Suppressor macrophage treated with lipopolysaccharide for 4 hours (primary cell): ENCODE measurements around the gene UFSP2.
"Not testable (repeated sequence)": the region's sequence is repeated elsewhere in the genome, so short reads cannot be mapped to it uniquely, and the experiment has no call there.

ENCODE experiments used
- DNase-seq: peaks from one replicate; pipeline ENCODE4 v3.0.0-alpha.2; 2020

The UFSP2 gene

DNA sequence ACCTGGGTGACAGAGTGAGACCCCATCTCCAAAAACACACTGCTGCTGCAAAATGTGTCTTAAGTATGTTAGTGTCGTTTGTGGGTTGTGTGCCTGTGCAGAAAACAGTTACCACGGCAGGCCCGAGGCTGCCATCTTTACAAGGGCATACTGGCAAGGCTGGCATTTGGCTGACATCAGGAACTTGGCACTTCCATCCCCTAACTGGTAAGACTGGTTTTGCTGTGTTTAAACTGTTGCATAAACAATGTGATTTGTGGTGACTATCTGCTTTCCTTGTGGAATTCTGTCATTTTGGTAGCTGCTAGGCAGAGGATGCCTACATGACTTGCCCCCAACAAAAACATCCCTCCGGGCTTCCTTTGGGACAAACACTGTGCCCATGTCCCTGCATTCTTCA lies 42.3 kb downstream of the UFSP2 start:
- no peak for DNase-seq

DNA sequence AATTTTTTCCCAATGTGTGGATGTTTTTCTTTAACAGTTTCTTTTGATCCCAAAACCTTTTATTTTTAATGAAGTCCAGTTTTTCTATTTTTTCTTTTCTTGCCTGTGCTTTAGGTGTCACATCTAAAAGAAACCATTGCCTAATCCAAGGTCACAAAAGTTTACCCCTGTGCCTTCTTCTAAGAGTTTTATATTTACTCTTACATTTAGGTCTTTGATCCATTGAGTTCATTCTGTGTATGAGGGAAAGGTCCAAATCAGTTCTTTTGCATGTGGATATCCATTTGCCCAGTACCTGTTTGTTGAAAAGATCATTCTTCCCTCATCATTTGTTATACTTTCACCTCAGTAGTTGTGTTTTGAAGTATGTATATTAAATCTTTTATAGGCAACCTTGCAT lies 43.0 kb downstream of the UFSP2 start:
- DNase-seq: no peak

DNA sequence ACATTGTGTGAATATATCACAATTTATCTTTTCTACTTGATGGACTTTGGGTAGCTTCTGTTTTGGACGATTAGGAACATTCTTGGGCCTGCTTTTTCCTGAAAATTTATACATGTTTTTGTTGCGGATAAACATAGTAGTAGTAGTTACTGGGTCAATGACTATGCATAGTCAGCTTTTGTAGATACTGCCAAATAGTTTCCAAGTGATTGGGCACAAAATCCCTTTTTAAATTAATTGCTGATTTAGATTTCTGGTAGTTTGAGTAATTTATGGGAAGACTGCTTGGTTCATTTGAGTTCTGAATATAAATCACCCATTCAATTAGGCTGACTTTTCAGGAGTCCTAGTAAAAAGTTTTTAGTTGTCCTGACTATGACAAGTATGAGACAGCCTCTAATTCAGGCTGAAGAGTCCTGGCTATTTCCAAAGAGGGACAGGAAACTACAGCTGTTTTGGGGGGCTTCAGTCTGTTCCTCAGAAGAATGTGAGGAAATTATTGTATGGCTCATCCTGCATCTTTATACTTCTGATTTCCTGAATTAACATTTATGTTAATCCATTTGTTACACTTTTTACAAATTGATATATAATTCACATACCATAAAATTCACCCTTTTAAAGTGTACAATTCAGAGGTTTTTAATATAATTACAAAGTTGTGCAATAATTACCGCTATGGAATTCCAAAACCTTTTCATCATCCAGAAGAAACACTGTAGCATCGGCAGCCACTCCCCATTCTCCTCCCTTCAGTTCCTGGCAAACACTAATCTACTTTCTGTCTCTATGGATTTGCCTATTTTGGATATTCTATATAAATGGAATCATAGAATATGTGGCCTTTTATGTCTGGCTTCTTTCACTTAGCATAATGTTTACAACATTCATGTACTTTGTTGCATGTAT lies 44.2 kb downstream of the UFSP2 start:
- no peak for DNase-seq

DNA sequence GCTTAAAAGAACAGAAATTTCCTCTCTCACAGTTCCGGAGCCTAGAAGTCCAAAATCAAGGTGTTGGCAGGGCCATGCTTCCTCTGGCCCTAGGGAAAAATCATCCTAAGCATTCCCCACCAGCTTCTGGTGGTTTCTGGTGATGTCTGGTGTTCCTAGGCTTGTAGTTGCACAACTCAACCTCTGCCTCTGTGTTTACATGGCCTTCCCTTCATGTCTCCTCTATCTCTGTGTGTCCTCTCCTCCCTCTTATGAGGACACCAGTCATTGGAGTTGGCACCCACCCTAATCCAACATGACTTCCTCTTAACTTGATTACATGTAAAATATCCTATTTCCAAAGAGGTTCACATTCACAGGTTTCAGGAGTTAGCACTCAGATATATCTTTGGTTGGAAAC lies 45.4 kb downstream of the UFSP2 start:
- DNase-seq: no peak

DNA sequence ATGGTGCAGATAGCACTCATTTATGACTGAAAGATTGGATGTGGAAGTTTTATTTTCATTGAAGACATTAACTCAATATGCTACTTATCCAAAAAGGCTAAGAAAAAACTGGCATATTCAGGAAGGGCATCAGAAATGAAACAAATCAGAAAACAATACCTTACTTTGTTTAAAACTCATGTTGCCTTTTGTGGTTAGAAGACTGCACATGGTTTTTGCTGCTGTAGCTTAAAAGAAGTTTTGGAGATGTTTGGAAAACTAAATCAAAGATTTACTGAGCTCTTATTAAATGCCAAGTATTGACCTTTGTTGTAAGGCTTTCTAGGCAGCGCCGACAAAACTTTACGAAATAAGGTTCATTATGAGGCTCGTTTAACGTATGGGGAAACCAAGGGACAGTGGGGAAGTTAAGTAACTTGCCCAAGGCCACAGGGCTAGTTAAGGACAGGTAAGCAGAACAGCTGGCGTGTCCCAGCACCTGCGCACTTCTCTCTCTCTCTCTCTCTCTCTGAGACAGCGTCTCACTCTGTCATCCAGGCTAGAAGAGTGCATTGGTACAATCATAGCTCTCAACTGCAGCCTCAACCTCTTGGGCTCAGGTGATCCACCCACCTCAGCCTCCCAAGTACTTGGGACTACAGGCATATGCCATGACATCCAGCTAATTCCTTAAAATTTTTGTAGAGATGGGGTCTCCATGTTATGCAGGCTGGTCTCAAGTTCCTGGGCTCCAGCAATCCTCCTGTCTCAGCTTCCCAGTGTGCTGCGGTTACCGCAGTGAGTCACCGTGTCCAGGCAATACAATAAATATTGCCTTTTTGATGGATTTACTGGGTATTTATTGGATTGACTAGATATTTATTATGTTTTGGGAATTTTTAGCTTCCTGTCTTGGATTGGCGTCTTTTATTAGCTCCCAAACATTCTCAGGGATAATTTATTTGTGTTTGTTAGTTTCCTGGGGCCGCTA lies 46.2 kb downstream of the UFSP2 start:
- DNase-seq: no peak

DNA sequence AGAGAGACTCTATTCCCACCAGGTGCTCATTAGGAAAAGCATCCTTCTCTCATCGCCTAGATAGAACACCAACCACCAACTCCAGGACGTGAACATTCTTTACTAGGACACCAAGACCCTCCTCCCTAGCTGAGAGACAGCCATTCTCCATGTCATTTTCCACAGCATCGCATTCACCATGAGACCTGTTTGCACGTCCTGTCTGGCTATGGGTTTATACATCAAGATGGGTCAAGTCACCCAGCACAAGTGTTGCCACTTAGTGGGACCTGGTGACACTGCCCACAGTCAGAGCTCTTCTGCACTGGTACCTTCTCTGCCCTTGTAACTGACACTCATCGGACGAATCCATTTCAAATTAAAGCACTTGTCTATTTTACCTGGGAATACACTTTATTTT lies 47.5 kb downstream of the UFSP2 start:
- DNase-seq: no peak

DNA sequence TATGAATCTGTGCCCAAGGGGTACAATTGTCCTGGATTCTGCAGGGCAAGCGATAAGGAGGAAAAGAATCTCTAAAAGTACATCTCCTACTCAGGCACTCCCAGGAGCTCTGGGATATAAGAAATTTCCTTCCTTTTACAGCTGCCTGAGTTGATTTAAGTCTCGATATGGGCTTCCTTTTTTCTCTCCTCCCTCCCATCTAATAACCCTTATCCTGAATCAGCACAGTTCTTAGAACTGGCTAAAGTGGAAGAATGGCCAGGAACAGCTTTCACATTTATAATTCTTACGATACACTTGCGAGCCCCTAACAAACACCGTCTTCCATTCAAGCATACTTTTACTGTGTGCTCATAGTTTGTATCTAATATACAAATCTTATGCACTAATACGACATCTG lies 51.2 kb downstream of the UFSP2 start:
- DNase-seq: no peak

DNA sequence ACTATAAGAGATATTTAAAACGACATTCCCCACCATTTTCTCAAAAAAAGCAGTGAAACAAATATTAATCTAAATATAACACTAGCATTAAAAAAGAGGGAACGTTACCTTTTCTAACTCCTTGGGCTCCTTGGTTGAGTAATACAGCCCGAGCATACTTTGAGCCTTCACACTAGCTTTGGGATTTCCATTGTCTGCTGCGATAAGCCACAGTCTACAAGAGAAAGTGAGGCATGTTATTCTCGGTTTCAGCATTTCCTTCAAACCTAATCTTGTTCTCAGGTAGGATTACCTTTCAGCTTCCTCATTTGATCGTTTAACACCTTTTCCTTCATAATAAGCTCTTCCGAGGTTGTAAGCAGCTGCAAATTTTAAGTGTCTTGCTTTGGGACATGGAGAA lies 51.7 kb downstream of the UFSP2 start:
- DNase-seq: no peak

DNA sequence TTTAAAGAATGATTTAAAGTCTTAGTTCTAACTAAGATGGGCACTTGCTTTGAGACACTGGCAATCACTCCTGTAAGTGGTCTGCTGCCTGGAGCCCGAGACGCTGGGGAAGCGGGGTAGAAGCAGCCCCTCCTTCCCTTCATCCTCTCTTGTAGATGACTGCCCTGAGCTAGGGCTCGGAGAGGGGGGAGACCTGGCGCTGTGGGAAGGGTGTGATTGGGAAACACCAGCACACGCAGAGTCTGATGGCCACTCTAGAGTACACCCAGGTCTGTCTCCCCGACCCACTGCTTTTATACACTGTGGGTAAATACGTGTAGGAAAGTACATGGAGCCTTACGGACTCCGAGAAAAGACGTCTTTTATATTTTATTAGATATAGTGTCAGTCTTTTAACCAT lies 54.1 kb downstream of the UFSP2 start:
- DNase-seq: no peak

DNA sequence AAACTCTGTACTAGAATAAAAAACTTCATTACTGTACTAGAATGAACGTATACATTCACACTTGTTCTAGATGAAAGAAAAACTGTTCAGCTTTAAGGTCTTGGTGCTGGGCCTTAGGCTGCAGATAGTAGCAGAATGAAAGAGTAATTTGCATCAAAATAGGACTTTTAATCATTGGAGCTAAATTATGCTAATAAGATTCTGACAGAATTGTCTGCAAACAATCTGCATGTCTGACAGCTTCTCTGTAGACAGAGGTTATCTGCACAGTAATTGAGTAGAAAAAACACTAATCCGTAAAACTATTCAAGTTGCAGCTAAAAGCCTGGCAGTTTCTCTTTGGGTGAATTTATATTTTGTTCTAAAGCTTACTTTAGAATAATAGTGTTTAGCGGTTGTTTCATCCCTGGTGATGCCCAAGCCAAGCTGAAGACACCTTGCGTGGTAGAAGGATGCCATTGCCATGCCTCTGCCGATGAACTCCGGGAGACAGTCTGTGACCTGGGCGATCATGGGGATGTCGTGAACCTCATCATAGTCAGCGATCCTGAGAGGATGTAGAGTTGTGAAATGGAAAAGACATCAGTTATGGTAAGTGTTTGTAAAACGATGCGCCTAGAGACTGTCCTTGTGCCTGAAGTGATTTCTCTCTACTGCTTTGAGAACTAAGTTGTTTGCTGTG lies 55.4 kb downstream of the UFSP2 start:
- DNase-seq: no peak

DNA sequence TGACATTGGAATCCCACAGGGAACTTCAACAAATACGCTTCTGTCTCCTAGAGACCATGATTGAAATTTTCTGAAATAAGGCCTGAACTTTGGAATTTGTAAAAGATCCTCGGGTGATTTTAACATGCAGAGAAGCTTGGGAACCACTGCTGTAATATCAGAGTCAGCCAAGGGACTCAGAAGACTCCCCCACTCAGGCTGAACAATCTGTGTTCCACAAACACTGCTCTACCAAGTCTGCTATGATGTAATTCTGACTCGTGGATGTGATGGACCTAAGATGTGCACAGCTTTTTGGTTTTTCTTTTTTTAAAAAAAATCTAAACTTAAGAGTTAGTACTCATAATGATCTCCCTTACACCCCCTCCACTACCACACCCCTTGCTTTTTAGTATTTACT lies 56.0 kb downstream of the UFSP2 start:
- DNase-seq: no peak

DNA sequence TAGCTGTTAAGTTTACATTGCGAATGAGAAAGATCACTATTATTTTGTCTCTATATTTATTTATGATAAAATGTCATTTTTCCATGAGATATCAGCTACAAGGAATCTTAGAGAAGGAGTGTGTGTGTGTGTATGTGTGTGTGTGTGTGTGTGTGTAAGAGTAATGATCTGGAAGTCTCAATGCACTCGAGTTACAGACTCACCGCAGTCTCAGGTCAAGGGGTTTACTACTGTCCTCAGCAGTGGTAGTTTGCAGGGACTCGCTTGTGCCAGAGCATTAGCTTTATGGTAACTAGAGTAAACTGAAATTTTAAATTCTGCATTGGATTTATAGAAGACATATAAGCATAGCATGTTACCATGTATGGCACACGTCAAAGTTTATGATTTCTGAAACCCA lies 60.9 kb downstream of the UFSP2 start:
- DNase-seq: no peak

DNA sequence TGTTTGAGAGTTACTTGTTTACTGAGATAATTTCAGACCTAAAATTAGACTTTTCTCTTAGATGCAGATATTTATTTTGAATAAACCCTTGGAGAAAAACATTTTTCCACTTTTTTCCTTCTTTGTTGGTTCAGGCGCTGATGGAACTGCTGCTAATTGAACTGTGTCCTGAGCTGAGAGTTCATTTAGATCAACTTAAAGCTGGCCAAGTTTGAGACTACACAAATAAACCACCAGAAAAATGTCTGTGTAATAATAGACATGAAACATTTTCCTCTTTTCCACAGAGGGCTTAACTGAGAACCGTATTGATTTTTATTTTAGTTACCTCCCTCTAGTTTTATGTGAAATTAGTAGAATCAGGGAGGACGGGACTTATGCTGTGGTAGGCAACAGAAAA lies 62.5 kb downstream of the UFSP2 start:
- no peak for DNase-seq

DNA sequence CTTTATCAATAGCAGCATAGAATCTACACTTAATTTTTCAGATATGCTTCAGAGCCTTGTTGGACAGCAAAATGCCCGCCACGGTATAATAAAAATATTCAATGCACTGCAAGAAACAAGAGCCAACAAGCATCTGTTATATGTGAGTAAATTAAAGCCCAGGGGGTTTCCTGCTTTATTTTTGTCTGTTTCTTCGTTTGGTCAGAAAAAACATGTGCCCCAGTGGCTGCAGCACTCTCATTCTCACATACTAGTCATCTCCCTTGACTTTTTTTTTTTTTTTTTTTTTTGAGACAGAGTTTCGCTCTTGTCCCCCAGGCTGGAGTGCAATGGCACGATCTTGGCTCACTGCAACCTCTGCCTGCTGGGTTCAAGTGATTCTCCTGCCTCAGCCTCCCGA lies 63.2 kb downstream of the UFSP2 start:
- DNase-seq: not testable (repeated sequence)

DNA sequence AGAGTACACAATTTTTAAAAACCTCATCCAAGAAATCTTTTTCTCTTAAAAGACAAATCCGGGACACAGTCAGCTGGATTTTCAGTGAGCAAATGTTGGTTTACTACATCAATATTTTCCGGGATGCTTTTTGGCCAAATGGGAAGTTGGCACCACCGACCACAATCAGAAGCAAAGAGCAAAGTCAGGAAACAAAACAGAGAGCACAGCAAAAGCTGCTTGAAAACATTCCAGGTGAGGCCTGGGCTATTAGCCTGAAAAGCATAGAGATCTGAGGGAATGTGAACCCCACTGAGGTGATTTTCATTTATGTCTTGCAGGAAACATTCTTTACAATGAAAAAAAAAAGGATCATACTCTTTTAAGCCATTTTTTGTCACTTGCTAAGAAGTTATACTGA lies 63.9 kb downstream of the UFSP2 start:
- DNase-seq: no peak

DNA sequence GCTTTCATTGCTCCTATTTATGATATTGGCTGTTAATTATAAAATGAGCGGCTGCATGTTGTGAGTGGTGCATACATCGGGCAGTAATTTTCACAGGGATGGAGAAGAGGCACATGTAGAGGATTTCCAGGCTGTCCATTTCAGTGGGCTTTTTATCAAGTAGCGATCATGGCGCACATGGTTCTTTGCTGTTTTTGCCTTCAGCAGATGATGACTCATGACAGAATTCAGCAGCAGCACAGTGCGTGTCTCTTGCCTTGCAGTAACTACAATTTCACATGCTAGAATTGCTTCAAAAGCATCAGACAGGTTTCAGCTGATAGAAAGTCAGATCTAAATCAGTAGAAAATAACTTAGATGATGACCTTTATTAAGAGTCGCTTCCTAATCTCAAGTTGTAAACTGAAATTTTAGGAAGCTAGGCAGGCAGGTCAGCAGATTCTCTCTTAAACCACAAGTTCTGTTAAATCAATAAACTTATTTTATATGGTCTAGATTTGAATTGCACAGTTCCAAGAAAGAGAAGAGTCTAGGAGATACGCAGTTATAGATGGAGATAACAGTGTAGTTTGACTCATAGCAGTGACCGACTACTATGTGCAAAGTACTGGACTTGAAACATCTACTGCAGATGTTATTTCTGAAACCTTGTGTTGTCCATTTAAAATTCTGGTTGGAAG lies 65.9 kb downstream of the UFSP2 start:
- no peak for DNase-seq

DNA sequence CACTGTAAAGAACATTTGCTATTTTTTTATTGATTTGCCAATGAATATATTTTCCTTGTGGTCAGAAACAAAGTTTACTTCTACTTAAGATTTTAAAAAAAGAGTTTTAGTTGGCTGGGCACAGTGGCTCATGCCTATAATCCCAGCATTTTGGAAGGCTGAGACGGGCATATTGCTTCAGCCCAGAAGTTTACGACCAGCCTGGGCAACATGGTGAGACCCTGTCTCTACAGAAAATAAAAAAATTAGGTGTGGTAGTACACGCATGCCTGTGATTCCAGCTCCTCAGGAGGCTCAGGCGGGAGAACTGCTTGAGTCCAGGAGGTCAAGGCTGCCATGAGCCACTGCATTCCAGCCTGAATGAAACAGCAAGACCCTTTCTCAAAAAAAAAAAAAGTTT lies 66.8 kb downstream of the UFSP2 start:
- DNase-seq: no peak

DNA sequence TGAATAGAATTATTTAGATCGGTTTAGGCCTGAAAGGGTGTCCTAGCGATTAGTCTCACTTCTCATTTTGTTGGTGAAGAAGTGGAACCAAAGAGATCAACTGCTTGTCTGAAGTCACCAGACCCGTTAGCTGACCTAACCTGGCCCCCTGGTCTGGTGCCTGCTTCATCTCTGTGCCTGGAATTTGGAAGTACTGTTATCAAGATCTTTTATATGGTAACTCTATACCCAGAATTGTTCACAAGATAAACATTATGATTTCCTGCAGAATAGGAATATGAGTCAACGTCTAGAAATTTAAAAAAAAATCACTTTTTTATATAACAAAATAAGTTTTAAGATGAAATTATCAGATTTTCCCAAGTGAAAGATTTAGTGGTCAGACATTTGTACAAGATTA lies 67.2 kb downstream of the UFSP2 start:
- no peak for DNase-seq

DNA sequence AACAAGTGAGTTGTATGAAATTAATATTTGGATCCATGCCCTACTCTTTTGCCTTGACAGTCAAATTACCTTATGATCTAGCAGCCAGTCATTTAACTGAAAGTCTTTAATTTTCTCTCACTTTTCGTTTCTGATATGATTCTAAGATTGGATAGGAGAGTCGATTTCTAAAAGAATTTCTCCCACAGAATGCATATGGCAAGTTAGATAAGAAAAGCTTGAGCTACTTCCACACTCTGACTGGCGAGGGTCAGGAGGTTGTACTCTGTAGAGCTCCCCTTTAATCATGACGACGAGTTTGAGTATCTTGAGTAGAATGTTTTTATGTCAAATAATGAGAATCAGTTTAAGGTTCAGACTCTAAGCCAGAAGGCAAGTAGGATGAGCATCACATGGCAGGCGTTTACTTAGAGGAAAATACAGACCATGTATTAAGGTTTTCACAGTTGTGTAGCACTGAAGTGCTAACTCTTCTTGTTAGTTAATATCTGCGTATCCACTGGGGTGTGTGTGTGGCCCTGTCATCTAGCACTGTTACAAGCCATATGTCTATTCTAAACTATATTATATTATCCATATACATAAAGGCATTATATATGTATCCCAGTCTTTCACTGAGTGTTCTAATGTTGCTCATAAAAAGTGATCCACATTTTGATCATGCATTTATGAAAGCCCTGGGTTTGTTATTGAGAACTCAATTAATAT lies 67.9 kb downstream of the UFSP2 start:
- no peak for DNase-seq

DNA sequence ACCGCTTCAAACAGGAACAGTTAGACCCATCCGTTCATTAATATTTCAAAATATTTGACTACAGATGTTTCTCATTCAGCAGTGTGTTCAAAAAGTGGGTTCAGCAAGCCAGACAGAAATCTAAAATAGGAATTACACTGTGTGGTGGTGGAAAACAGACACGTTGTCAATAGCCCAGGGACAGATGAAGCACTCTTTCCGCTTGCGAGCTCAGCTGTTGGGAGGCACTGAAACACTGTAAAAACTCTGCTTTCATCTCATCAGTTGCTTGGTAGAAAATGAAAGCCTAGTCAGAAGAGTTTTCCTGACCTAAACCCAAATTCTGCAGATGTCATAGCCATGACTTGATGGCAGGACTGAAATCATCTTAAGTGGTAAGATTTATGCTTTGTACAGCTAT lies 68.6 kb downstream of the UFSP2 start:
- DNase-seq: no peak

DNA sequence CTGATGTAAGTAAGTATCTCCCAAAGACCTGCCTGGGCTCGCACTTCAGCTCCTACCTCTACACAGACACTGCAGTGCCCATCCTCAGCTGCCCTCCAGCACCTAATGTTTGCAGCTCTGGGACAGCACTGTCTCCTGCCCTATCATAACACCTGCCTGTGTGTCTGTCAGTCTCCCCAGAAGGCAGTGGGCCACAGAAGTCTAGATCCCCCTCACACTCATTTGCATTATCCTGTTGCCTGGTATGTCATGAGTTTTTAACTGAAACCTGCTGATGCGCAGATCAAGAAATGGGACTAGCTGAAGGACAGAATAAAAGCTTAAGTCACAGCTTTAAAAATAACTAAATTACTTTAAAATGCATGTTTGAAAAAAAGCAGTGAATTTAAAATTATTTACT lies 73.0 kb downstream of the UFSP2 start:
- DNase-seq: no peak

DNA sequence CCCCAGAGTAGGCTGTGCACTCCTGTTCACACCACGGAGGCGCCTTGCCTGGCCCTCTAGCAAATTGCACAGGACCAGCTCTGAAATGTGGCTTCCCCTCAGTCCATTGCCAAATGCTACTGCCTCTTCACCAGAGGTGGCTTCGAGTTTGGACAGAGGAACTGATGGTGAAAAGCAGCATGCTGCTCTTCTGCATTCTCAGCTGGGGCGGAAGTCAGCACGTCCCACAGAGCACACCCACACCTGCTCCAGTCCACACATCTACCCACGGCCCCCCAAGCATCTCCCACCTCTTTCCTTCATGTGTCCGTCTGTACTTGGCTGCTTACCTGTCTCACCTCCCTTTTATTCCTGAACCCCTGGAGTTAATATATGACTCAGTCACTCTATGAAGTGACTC lies 73.6 kb downstream of the UFSP2 start:
- no peak for DNase-seq
